Measurements from ENCODE around the gene MOGAT1.
"Not testable (repeated sequence)": the region's sequence is repeated elsewhere in the genome, so short reads cannot be mapped to it uniquely, and the experiment has no call there.

MOGAT1 gene

DNA sequence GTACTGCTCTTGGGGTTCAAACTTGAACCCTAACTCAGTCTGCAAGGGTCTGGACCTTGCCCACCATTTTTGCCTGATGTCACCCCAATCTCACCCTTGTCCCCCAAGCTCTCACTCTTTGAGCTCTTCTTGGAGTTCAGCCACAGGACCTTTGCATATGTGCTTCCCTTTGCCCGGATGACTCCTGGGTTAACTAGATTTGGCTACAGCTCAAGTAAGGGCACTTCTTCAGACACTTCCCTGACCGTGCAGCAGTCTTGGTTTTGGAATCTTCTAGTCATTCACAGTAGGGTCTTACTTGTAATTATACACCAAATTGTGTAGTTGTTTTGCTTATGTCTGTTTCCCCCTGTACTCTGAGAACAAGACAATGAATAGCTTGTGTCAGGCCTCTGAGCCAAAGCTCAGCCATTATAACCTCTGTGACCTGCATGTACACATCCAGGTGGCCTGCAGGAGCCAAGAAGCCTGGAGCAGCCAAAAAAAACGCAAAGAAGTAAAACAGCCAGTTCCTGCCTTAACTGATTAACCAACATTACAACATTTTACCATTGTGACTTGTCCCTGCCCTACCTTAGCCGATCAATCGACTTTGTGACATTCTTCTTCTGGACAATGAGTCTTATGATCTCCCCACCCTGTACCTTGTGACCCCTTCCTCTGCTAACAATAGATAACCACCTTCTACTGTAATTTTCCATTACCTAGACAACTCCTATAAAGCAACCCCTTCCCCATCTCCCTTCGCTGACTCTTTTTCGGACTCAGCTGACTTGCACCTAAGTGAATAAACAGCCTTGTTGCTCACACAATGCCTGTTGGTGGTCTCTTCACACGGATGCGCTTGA lies 1.0 kb upstream of the MOGAT1 start:
- no peak for DNase-seq

DNA sequence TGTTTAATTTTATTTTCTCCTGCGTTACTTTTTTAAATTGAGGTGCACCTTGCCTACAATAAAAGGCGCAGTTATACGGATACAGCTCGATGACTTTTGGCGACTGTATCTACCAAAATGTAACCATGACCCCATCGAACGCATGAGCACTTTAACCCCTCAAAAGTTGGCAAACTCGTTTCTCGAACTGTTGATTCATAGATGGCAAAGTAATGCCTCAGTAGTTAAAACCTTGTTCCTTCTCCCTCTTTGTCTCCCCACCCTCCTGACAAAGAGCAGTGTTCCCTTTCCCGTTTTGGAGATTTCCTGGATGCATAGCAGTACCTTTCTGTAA lies 577 bp downstream of the MOGAT1 start:
- no peak for DNase-seq

DNA sequence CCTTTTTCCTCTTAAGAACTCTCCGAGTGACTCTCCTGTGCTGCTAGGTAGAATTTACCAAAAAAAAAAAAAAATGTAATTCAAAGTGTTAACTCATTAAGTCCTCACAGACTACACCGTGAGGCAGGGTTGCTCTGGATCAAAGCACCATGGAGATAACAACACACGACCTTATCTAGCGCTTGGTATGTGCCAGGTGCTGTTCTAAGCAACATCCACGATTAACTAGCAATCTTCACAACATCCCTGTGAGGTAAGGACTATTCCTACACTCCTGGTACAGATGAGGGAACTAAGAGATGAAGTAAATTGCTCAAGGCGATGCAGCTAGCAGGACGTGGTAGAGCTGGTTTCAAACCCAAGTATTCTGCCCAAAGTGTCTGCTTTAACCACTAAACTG lies 1.8 kb downstream of the MOGAT1 start:
- no peak for DNase-seq

DNA sequence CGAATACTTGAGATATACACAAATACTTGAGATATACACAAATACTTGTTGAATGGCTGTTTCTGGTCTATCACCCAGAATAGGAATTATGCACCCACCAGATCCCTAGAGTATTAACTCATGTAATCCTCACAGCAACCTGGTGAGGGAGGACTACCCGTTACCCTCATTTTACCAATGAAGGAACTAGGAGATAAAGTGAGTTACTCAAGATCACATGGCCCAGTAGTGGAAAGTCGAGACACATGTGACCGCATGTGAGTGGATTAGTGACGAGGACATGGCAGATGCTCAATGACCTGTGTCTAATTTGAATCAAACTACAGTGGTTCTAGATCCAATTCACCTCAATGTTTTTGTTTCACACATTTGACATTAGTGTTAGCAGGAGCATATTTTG lies 2.4 kb downstream of the MOGAT1 start:
- no peak for DNase-seq

DNA sequence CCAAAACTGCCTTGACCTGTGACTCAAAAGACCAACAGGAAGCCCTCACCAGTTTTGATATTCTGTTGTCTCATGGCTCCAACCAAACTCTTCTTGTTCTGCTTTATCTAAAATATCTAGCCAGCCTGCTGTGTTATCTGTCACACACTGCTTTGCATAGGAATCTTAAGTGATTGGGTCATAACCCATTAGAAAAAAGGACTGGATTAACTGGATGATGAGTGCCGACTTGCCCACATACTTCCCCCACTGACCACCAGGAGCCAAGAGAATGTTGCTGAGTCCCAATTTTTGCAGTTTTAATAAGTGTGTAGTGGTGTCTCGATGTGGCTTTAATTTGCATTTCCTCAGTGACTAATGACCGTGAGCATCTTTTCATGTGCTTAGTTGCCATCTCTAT lies 6.5 kb downstream of the MOGAT1 start:
- no peak for DNase-seq

DNA sequence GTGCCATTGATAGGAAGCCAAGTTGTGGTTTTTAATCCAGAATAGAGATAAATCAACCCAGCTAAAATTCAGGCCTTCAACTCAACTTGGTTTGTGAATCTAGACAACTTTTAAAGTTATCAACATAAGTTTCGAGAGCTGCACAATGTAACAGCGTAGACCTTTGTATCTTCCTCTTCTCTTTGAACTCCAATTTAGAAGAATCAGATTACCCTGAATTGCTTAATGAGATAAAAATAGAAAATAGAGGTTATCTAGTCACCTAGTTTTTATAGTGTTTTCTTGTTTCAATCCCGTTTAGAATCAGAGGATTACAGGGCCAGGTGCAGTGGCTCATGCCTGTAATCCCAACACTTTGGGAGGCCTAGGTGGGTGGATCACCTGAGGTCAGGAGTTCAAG lies 12.3 kb downstream of the MOGAT1 start:
- DNase-seq, result no peak

DNA sequence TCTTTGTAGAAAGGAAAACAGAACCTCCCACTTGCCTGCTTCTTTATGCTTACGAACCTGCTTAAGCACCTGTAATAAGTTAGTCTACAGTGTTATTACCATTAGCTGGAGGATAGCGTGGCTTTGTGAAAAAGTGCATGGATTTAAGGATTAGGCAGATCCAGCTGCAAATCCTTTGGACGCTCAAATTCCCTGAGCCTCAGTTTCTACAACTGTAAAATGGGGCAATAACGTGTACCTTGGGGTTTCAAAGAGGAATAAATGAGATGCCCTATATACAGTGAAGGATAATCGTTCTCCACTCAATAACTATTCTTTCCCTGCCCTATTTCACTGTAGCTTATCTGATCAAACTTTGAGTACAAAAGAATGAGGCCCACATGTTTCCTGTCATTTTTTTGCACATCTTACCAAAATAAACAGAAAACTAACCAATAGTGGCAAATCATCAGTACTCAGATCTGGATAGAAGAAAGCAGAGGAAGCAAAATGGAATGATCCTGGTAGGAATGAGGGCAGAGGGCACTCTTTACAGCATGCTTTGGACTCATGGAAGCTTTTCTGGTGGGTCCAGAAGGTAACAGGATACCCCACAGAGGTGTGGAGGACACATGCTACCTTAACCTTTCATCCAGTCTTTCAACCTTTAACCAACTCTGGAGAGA lies 14.8 kb downstream of the MOGAT1 start:
- no peak for DNase-seq

DNA sequence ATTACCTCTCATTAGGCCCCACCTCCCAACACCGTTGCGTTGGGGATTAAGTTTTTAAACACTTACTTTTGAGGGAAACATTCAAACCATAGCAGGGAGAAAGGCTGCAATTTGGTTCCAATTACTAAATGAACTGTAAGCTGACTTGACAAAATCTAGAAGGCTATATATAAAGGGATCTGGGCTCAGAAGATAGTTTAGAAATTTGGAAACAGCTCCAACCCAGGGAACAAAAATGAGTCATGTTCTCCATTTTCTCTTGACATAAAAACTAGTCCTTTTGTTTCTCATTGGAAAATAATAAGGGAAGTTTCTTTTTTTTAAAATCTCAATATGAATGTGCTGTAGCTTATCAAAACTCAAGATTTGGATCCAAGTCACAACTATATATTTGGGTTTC lies 17.5 kb downstream of the MOGAT1 start:
- no peak for DNase-seq

DNA sequence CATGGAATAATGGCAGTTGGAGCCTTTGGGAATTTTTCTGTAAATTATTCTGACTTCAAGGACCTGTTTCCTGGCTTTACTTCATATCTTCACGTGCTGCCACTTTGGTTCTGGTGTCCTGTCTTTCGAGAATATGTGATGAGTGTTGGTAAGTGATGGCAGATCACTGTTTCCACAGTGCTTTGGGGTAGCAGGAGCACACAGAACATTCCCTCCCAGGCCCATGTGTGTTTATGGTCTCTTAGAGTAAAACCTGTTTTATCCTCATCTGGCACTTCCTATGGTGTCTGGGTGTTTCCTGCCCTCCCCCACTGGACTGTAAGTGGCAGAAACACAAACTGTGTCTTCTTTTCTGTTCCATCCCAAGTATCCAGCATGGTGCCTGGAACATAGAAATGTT lies 17.9 kb downstream of the MOGAT1 start:
- DNase-seq, result no peak

DNA sequence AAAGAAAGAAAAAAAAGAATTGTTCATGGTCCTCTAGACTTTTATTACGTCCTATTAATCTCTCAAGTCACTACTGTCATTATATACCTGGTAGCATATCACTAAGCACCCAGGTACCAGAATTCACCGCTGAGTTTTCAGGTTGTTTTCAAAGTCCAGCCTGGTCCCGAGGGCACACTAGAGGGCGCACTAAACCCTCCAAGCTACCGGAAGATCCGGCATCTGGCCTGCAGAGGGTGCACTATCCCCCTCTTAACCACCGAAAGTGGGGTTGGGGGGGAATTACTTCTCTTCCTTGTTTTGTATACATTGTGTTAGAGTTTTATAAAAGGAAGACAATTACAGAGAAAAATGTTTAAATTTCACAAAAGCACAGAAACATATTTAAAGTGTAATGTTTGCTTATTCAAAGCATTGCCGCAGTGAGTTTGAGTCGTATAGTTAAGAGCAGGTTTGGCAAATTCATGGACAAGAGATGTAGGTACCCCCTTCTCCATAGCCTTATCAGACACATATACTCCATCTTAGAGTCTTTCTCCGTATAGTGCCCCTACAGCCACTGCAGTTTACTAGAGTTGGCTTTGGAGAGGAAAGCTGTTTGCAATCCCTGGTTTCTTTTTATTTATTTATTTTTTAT lies 19.2 kb downstream of the MOGAT1 start:
- peak; percentile 72 for DNase-seq

DNA sequence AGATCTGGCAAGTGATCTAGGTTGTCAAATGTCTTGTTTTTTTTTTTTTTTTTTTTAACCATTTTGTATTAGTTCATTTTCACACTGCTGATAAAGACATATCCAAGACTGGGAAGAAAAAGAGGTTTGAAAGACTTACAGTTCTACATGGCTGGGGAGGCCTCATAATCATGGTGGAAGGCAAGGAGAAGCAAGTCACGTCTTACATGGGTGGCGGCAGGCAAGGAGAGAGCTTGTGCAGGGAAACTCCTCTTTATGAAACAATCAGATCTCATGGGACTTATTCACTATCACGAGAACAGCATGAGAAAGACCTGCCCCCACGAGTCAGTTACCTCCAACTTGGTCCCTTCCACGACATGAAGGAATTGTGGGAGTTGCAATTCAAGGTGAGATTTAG lies 22.0 kb downstream of the MOGAT1 start:
- not testable (repeated sequence) for DNase-seq

DNA sequence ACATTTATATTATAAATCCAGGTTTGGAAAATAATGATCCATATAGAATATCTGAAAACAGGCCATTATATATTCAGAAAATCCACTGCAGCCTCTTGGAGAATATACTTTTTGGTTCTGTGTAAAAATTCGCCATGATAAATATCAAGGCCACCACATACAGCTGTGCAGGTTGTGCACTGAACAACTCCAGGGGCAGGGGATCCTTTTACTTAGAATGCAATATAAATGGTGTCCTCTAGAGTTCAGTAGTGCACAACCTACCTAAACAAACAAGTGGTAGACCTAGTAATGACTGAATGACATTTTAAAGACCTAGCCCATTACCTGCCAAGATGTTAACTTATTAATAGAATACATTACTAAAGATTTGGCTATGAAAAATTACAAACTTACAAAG lies 22.4 kb downstream of the MOGAT1 start:
- no peak for DNase-seq

DNA sequence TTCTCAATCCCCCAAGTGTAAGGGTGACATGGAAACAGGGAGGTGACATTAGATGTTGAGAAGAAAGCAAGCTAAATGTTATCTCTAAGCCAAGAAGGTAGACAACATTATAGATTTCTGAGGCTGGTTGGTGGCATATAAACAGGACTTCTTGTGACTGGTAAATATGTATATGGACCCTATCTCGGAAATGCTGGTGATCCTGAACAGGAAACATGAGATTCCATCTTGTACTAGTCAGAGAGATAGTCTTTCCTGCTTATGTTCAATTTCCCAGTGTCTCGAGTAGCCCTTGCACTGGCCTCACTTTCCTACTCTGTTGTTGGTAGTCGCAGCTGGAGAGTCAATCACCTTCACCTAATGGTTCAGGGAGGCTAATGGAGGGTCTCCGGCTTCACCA lies 26.8 kb downstream of the MOGAT1 start:
- no peak for DNase-seq

DNA sequence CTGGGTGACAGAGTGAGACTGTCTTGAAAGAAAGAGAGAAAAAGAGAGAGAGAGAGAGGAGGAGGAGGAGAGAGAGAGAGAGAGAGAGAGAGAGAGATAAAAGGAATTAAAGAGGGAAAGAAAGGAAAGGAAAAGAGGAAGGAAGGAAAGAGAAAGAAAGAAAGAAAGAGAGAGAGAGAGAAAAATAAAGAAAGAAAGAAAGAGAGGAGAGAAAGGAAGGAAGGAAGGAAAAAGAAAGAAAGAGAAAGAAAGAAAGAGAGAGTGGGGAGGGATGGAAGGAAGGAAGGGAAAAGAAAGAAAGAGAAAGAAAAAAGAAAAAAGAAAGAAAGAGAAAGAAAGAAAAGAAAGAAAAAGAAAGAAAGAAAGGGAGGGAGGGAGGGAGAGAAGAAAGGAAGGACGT lies 29.8 kb downstream of the MOGAT1 start:
- no peak for DNase-seq

DNA sequence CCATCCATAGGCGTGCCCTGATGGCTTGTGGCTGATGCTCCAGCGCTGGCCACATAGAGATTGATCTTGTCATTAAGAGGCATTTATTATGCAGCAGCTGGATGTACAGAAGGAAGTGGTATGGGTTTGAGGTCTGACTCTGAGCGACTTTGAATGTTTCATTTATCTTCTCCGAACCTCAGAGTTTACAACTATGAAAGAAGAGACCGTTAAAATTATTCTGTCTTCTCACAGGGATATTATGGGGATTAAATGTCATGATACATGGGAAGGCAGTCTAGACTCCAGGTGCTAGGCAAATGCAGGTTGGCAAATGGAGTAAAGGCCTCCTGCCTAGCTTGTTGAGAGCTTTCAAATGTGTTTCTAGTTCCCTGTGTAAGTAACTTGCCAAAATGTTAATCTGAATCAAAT lies 30.3 kb downstream of the MOGAT1 start:
- no peak for DNase-seq

DNA sequence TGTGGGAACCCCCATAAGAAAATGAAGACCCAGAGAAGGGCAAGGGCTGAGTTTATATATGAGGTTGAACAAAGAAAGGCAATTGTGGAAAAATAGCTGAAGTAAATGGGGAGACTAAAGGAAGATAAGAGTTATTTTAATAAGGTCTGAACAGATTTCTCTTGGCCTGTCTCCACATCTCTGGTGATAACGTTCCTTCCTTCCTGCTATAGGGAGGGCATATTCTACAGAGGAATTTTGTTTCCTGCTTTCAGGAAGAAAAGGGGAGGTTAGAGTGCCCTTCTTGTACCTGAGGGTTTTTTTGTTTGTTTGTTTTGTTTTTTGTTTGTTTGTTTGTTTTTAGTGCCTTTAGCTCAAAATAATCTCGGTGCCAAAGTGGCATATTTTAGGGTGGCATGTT lies 31.6 kb downstream of the MOGAT1 start:
- DNase-seq, result no peak

DNA sequence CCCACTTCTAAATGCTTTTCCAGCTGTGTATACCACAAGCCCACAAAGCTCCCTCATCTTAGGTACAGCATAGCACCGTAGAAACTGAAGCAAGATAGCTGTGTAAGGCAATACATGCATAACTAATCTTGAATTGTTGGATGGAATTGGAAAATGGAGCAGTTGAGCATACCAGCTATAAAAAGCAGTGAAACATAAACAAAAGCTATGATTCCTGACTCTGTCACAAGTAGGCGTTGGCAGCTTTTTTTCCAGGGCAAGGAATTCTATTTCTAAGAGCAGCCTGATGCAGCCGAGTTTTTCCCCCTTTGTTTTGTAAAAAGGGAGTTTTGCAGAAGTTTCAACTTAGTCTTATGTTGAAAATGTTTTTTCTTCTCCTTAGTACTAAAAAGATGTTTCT lies 32.4 kb downstream of the MOGAT1 start:
- DNase-seq, result no peak

DNA sequence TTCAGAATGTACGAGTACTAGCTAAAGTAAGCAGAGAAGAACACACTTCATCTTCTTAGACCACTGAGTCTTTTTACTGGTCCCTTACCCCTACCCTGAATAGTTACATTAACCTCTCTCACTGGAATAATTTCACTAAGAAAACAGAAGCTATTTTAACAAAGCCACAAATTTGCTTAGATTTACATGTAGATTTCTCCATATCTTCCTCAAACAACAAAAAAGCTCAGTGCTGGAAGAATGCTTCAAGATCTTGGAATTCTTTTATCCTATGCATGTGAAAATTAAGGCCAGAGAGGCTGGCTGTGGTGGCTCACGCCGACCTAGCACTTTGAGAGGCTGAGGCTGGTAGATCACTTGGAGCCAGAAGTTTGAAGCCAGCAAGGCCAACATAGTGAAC lies 35.2 kb downstream of the MOGAT1 start:
- DNase-seq, result no peak

DNA sequence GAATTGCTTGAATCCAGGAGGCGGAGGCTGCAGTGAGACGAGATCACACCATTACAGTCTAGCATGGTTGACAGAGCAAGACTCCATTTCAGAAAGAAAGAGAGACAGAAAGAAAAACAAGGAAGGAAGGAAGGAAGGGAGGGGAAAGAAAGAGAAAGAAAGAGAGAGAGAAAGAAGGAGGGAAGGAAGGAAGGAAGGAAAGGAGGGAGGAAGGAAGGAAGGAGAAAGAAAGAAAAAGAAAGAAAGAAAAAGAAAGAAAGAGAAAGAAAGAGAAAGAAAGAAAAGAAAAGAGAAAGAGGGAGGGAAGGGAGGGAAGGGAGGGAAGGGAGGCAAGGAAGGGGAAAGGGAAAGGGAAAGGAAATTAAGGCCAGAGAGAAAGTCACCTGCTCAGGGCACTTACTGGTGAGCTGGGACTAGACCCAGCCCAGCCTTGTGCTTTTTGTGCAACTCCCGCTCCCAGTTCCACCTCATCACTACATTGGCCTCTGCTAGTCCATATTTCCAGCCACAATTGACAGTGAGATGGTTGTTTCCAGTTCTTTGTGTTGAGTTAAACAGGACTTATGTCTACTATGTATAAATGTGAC lies 35.7 kb downstream of the MOGAT1 start:
- no peak for DNase-seq

DNA sequence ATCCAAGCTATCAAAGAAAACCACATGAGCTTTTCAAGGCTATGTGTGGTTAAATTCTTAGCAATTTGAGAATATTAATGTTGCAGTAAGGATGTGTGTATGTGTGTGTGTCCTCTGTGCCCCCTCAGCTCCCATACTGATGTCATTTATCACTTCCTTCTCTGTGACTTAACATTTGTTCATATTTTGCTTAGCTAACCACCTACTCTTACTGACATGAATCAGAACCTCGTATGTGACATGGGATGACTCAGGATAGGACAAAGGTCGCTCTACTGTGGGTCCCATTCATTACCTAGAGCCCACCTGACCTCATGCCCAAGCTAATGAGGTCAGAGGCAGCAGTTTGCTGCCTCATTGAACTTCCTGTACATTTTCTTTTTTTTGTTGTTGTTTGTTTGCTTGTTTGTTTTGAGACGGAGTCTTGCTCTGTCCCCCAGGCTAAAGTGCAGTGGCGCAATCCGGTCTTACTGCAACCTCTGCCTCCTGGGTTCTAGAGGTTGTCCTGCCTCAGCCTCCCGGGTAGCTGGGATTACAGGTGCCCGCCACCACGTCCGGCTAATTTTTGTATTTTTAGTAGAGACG lies 36.3 kb downstream of the MOGAT1 start:
- peak; percentile 3 for DNase-seq

DNA sequence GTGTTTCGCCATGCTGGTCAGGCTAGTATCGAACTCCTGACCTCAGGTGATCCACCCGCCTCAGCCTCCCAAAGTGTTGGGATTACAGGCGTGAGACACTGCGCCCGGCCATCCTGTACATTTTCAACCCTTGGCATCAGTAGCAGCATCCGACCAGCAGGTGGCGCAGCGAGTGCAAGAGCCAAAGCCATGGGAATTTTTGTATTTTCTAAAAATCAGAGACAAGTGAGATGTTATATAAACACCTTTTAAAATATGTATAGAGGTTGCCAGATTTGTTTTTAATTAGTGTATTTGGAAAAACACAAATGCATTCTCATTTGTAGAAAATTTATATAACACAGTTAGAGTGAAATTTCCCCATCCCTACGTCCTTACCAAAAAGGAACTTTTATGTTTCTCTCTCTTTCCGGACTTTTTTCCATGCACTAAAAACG lies 36.8 kb downstream of the MOGAT1 start:
- peak; percentile 71 for DNase-seq

DNA sequence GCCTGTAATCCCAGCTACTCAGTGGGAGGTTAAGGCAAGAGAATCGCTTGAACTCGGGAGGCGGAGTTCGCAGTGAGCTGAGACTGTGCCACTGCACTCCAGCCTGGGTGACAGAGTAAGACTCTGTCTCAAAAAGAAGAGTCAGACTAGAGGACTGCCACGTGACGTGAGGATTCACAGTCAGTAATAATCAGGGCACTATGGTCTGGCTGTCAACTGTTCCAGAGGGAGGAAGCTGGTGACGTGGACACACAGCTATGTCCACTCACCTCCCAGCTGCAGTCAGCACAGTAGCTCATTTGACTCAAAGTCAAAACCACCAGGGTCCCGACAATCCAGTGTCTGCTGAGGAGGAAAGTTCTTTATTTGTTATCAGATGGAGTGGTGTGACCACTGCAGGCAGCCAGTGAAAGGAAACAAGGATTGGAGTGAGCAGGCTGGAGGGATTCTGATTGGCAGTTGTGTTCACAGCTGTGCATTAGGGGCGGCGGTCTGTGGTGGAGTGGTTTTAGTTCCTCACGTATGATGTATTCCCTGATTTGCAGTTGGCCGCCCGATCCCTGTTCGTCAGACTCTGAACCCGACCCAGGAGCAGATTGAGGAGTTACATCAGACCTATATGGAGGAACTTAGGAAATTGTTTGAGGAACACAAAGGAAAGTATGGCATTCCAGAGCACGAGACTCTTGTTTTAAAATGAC lies 37.9 kb downstream of the MOGAT1 start:
- peak; percentile 21 for DNase-seq

DNA sequence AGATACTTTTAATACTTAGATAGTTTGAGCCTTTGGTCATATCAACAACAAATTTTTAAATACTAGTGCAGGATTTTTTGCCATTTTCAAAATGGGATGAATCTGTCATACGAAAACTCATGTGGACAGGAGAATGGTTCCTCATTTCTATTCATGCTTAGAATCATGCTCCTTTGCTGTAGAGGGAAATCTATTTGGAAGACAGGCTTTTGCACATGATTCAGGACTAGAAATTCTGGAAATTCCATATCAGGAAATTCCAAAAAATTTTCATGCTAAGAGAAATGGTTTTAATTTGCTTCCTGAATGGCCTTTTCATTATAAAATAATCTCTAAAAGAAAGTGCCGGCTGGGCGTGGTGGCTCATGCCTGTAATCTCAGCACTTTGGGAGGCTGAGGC lies 39.3 kb downstream of the MOGAT1 start:
- DNase-seq, result no peak

All from CD4-positive, alpha-beta T cell treated with Interleukin-17A for 1 hour (primary cell).